Measurements from ENCODE around the gene ABHD17C. TPM values are rescaled to one million over a fixed set of nuclear protein-coding genes. Genes with fewer than 3 reads are reported as not detected.
A peak's percentile ranks its signal among the peaks of the same experiment; 100 is the strongest.

The ABHD17C gene
- total and polyA plus RNA-seq, 2 experiments from 2014 or later, result 11.3 to 23.8 TPM

DNA sequence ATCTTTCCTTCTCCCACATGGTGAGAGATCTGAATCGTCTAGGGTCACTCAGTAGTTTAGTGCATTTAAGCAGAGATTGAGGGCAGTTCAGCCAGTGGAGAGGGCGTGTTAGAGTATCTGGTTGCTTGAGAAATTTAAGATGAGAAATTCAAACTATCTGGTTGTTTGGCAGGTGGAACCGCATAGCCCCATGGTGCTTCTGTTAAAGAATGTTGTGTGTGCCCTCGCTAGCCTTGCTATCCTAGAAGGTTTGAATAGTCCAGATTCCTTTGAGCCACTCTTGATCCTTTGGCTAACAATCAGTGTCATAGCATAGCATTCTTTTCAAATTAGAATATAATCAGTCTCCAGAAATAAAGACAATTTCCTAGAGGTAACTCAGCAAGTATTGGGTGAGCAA, 32.1 kb downstream of the ABHD17C start:
- Mint-ChIP-seq H3K27me3 (ENCODE audit: insufficient read depth, low read depth, poor library complexity) (no peaks in the 10 kb centered on the region), H3K4me3 (no peak overlapping the region), H3K27ac (no peak overlapping the region), H3K36me3 (ENCODE audit: low read depth) (peaks cover 33% of the 10 kb centered on the region), H3K4me1 (peaks cover 20% of the 10 kb centered on the region), H3K9me3 (peaks cover 25% of the 10 kb centered on the region)
- no peaks in the 10 kb centered on the region for H3K27me3 ChIP-seq (ENCODE audit: insufficient read depth)
- no peak overlapping the region for H3K4me3 ChIP-seq
- H3K27ac ChIP-seq (ENCODE audit: low read depth), result no peak overlapping the region
- H3K4me1 ChIP-seq (ENCODE audit: insufficient read depth), result no peaks in the 10 kb centered on the region
- DNase-seq (ENCODE audit: low spot score), result peak; percentile 44
- TF ChIP-seq, protein P1, sequence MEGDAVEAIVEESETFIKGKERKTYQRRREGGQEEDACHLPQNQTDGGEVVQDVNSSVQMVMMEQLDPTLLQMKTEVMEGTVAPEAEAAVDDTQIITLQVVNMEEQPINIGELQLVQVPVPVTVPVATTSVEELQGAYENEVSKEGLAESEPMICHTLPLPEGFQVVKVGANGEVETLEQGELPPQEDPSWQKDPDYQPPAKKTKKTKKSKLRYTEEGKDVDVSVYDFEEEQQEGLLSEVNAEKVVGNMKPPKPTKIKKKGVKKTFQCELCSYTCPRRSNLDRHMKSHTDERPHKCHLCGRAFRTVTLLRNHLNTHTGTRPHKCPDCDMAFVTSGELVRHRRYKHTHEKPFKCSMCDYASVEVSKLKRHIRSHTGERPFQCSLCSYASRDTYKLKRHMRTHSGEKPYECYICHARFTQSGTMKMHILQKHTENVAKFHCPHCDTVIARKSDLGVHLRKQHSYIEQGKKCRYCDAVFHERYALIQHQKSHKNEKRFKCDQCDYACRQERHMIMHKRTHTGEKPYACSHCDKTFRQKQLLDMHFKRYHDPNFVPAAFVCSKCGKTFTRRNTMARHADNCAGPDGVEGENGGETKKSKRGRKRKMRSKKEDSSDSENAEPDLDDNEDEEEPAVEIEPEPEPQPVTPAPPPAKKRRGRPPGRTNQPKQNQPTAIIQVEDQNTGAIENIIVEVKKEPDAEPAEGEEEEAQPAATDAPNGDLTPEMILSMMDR (conservative IDR thresholded peaks at IDR 0.05; ENCODE audit: low read depth in 2 of 2), result no peak
- H3K79me2 ChIP-seq (replicated peaks; ENCODE audit: insufficient read depth), result peaks cover 43% of the 10 kb centered on the region
- no peak overlapping the region for H3K4me2 ChIP-seq
- 0 out of 2 replicates have a peak, but pooled peaks cover 7% of the 10 kb centered on the region for H4K20me1 ChIP-seq (replicated peaks; ENCODE audit: insufficient read depth)
- peak; percentile 58 for ATAC-seq
- no peak overlapping the region for H2AFZ ChIP-seq
- H3K9me2 ChIP-seq (ENCODE audit: insufficient read depth), result no peaks in the 10 kb centered on the region
- H3K36me3 ChIP-seq (ENCODE audit: insufficient read depth), result peaks cover 11% of the 10 kb centered on the region
- no peaks in the 10 kb centered on the region for H3F3A ChIP-seq (replicated peaks; ENCODE audit: low read depth)

- ATAC-seq (no peak), DNase-seq (ENCODE audit: low spot score) (no peak)
- no peaks in the 10 kb centered on the region for H3F3A ChIP-seq (replicated peaks; ENCODE audit: low read depth)
- no peak overlapping the region for H3K4me2 ChIP-seq
- no peak overlapping the region for H3K27ac ChIP-seq (ENCODE audit: low read depth)
- H4K20me1 ChIP-seq (replicated peaks; ENCODE audit: insufficient read depth), result peaks cover 10% of the 10 kb centered on the region; the same call in 1 of the 2 replicates
- H3K4me3 ChIP-seq, result no peak overlapping the region
- H3K27me3 ChIP-seq (ENCODE audit: insufficient read depth), result no peaks in the 10 kb centered on the region
- H3K27ac Mint-ChIP-seq, result no peak overlapping the region
- no peak overlapping the region for H3K4me3 Mint-ChIP-seq
- peaks cover 41% of the 10 kb centered on the region for H3K79me2 ChIP-seq (replicated peaks; ENCODE audit: insufficient read depth)
- H3K4me1 ChIP-seq (ENCODE audit: insufficient read depth), result no peaks in the 10 kb centered on the region
- H3K36me3 ChIP-seq (ENCODE audit: insufficient read depth), result peaks cover 11% of the 10 kb centered on the region
- no peaks in the 10 kb centered on the region for H3K27me3 Mint-ChIP-seq (ENCODE audit: insufficient read depth, low read depth, poor library complexity)
- no peak overlapping the region for H2AFZ ChIP-seq
- peaks cover 33% of the 10 kb centered on the region for H3K36me3 Mint-ChIP-seq (ENCODE audit: low read depth)
- H3K4me1 Mint-ChIP-seq, result peaks cover 24% of the 10 kb centered on the region
- H3K9me2 ChIP-seq (ENCODE audit: insufficient read depth), result no peaks in the 10 kb centered on the region
- H3K9me3 Mint-ChIP-seq, result peaks cover 25% of the 10 kb centered on the region
- no peak for TF ChIP-seq JUNB (IDR thresholded peaks at IDR 0.05; ENCODE audit: unreplicated experiment)
- TF ChIP-seq EZH2 (IDR thresholded peaks at IDR 0.05; ENCODE audit: low read depth, unreplicated experiment), result no peak
- no peak for TF ChIP-seq POLR2AphosphoS5 (IDR thresholded peaks at IDR 0.05; ENCODE audit: low read depth)
- no peak for TF ChIP-seq ETS1 (IDR thresholded peaks at IDR 0.05)
- TF ChIP-seq ZNF114 (CRISPR knock-in tag; IDR thresholded peaks at IDR 0.05), result no peak
- no peak for TF ChIP-seq REST (IDR thresholded peaks at IDR 0.05; ENCODE audit: unreplicated experiment)
- no peak for TF ChIP-seq ZNF462 (CRISPR knock-in tag; IDR thresholded peaks at IDR 0.05)
- TF ChIP-seq NANOG (IDR thresholded peaks at IDR 0.05; ENCODE audit: borderline replicate concordance), result no peak
- TF ChIP-seq STAT1 (IDR thresholded peaks at IDR 0.05; ENCODE audit: unreplicated experiment), result no peak
Measured at GRCh38 chr15:80727596-80727995, 32.5 kb downstream of the ABHD17C start.
